Breast epithelium (tissue), 3 donors: Measurements from ENCODE around the gene CDCP2.

Experiments used
- CTCF ChIP-seq, 3 donors: fragments of 450-650 bp; IDR thresholded peaks; one replicate each; pipeline ENCODE4 v1.5.1; 2016 to 2017; ENCODE audit warnings: antibody characterized with exemption in 3 of 3, mild to moderate bottlenecking in 3 of 3, moderate library complexity in 3 of 3
- POLR2A ChIP-seq: fragments of 450-650 bp; IDR thresholded peaks from one replicate; pipeline ENCODE4 v1.6.1; 2016; ENCODE audit warnings: antibody characterized with exemption, mild to moderate bottlenecking, moderate library complexity
- POLR2AphosphoS5 ChIP-seq, 3 donors: sonication (generic); formaldehyde crosslinking; IDR thresholded peaks; one replicate each; pipeline ENCODE4 v1.6.1; 2017; ENCODE audit warnings: antibody characterized with exemption in 3 of 3

- TF ChIP-seq CTCF (IDR thresholded peaks at IDR 0.05) (no peak), POLR2AphosphoS5 (IDR thresholded peaks at IDR 0.05) (no peak), POLR2A (no peak)
Observed at GRCh38 chr1:54158071-54158470, 5.3 kb upstream of the CDCP2 start.
